ENCODE results near the gene ANKRD6. TPM values are rescaled to one million over a fixed set of nuclear protein-coding genes. Genes with fewer than 3 reads are reported as not detected.

Gene ANKRD6
- total RNA-seq, 4 donors from 2014 or later: 9.3 to 26.0 (median 12.4) TPM

GRCh38 chr6:89481695-89482094 is 48.7 kb downstream of the ANKRD6 start:
- no peak for TF ChIP-seq CTCF (IDR thresholded peaks at IDR 0.05)
- no peak for ATAC-seq (ENCODE audit: low FRiP score)
- DNase-seq (ENCODE audit: low spot score): no peak

GRCh38 chr6:89482126-89482525 is 49.2 kb downstream of the ANKRD6 start:
- TF ChIP-seq CTCF (IDR thresholded peaks at IDR 0.05): no peak
- DNase-seq (ENCODE audit: low spot score) (no peak), ATAC-seq (ENCODE audit: low FRiP score) (peak; percentile 31)

- TF ChIP-seq CTCF (IDR thresholded peaks at IDR 0.05): no peak
- peak; percentile 64 for ATAC-seq (ENCODE audit: low FRiP score)
- no peak for DNase-seq (ENCODE audit: low spot score)
These were observed 50.3 kb downstream of the ANKRD6 start for GRCh38 chr6:89483111-89483720.

GRCh38 chr6:89485320-89485719 is 52.4 kb downstream of the ANKRD6 start:
- no peak for TF ChIP-seq CTCF (IDR thresholded peaks at IDR 0.05)
- ATAC-seq (ENCODE audit: low FRiP score): no peak
- no peak for DNase-seq (ENCODE audit: low spot score)

GRCh38 chr6:89487864-89488263 is 54.9 kb downstream of the ANKRD6 start:
- ATAC-seq (ENCODE audit: low FRiP score) (no peak), DNase-seq (ENCODE audit: low spot score) (no peak)
- TF ChIP-seq CTCF (IDR thresholded peaks at IDR 0.05): no peak

GRCh38 chr6:89488438-89488837 is 55.5 kb downstream of the ANKRD6 start:
- ATAC-seq (ENCODE audit: low FRiP score): no peak
- TF ChIP-seq CTCF (IDR thresholded peaks at IDR 0.05): no peak
- no peak for DNase-seq (ENCODE audit: low spot score)

- ATAC-seq (ENCODE audit: low FRiP score): no peak
- TF ChIP-seq CTCF (IDR thresholded peaks at IDR 0.05): no peak
- no peak for DNase-seq (ENCODE audit: low spot score)
These were observed 56.1 kb downstream of the ANKRD6 start for GRCh38 chr6:89489078-89489477.

Data from omental fat pad (tissue), 4 donors.